HG03378 (cell line): ENCODE results near the gene VDAC1.

Experiments
- ATAC-seq: cut with Tn5 transposase; IDR thresholded peaks from one replicate; pipeline ENCODE4 v1.9.1; 2021; ENCODE audit warnings: mild to moderate bottlenecking, moderate library complexity; ENCODE audit not compliant: unreplicated experiment

Gene VDAC1

GRCh38 chr5:134025786-134026185 is 21.0 kb upstream of the VDAC1 start:
- no peak for ATAC-seq

GRCh38 chr5:134024811-134025210 is 20.0 kb upstream of the VDAC1 start:
- ATAC-seq: no peak

GRCh38 chr5:134022333-134022732 is 17.6 kb upstream of the VDAC1 start:
- no peak for ATAC-seq

GRCh38 chr5:134020188-134020587 is 15.4 kb upstream of the VDAC1 start:
- no peak for ATAC-seq

- ATAC-seq: no peak
Measured at GRCh38 chr5:134019636-134020035, 14.9 kb upstream of the VDAC1 start.

- no peak for ATAC-seq
Measured at GRCh38 chr5:134018986-134019316, 14.2 kb upstream of the VDAC1 start.

GRCh38 chr5:134018154-134018985 is 13.6 kb upstream of the VDAC1 start:
- ATAC-seq: no peak

- ATAC-seq: no peak
Measured at GRCh38 chr5:134008266-134008749, 3.5 kb upstream of the VDAC1 start.

GRCh38 chr5:134007581-134008265 is 2.9 kb upstream of the VDAC1 start:
- no peak for ATAC-seq

GRCh38 chr5:134006115-134006514 is 1.3 kb upstream of the VDAC1 start:
- ATAC-seq: no peak

- ATAC-seq: peak; percentile 10
Measured at GRCh38 chr5:134005417-134006061, 764 bp upstream of the VDAC1 start.

- peak; percentile 14 for ATAC-seq
Measured at GRCh38 chr5:134003817-134004625, 754 bp downstream of the VDAC1 start.

GRCh38 chr5:134003064-134003816 is 1.5 kb downstream of the VDAC1 start:
- ATAC-seq: no peak

- ATAC-seq: no peak
Measured at GRCh38 chr5:134001938-134002731, 2.6 kb downstream of the VDAC1 start.

GRCh38 chr5:134000696-134001453 is 3.9 kb downstream of the VDAC1 start:
- ATAC-seq: no peak

- ATAC-seq: no peak
Measured at GRCh38 chr5:134000091-134000511, 4.7 kb downstream of the VDAC1 start.

- ATAC-seq: no peak
Measured at GRCh38 chr5:133998807-133999206, 6.0 kb downstream of the VDAC1 start.

GRCh38 chr5:133998042-133998441 is 6.7 kb downstream of the VDAC1 start:
- ATAC-seq: no peak
